HFFc6 (cell line): ENCODE results near the gene GPR183. TPM values are rescaled to one million over a fixed set of nuclear protein-coding genes. Genes with fewer than 3 reads are reported as not detected.
A peak's percentile ranks its signal among the peaks of the same experiment; 100 is the strongest.

ENCODE experiments used
- DNase-seq: peaks from one replicate; pipeline ENCODE4 v3.0.0-alpha.2; 2018
- H3K27ac Mint-ChIP-seq: 2 replicates; pipeline ENCODE4 v1.8.0; 2020; ENCODE audit warnings: mild to moderate bottlenecking, mixed read lengths
- H3K27me3 Mint-ChIP-seq: 2 replicates; pipeline ENCODE4 v1.8.0; 2021; ENCODE audit warnings: mild to moderate bottlenecking, moderate library complexity, mixed read lengths; ENCODE audit not compliant: insufficient read depth
- H3K36me3 Mint-ChIP-seq: 2 replicates; pipeline ENCODE4 v1.8.0; 2021; ENCODE audit warnings: low read depth, mixed read lengths
- H3K4me1 Mint-ChIP-seq: 2 replicates; pipeline ENCODE4 v1.8.0; 2020; ENCODE audit warnings: low read depth, mixed read lengths
- H3K4me3 Mint-ChIP-seq: 2 replicates; pipeline ENCODE4 v1.8.0; 2020; ENCODE audit warnings: mild to moderate bottlenecking, moderate library complexity, mixed read lengths
- H3K9me3 Mint-ChIP-seq: 2 replicates; pipeline ENCODE4 v1.8.0; 2020; ENCODE audit warnings: mild to moderate bottlenecking, mixed read lengths
- CTCF ChIP-seq: fragments of 200-600 bp; sonication (generic); IDR thresholded peaks from 2 replicates; pipeline ENCODE4 v1.5.0; 2021; ENCODE audit warnings: antibody characterized with exemption, mild to moderate bottlenecking
- total RNA-seq, 6 experiments: library from RNA; stranded (reverse); fragmentation: NEBNext Ultra II Directional; extraction: Animal tissue kit (Norgen Biotek cat#: 25700); gene quantifications; 2 replicates in 1 of 6; 3 replicates in 5 of 6; pipeline ENCODE4 v1.2.3, GENCODE V29; 2021

GPR183 gene
- total RNA-seq, 6 experiments from 2014 or later = 0.17 TPM; not detected in 5

- Mint-ChIP-seq H3K36me3 (peaks cover 25% of the 10 kb centered on the region), H3K27ac (peak overlapping the region; percentile 83), H3K27me3 (0 out of 2 replicates have a peak, but pooled peaks cover 2% of the 10 kb centered on the region), H3K4me1 (peaks cover 83% of the 10 kb centered on the region), H3K9me3 (no peaks in the 10 kb centered on the region), H3K4me3 (peak overlapping the region; percentile 73)
- peak; percentile 87 for DNase-seq
- no peak for TF ChIP-seq CTCF
Measured at GRCh38 chr13:99312493-99312883, 5.3 kb upstream of the GPR183 start.

GRCh38 chr13:99311748-99312492, 4.7 kb upstream of the GPR183 start:
- H3K9me3 Mint-ChIP-seq = no peaks in the 10 kb centered on the region
- no peak for TF ChIP-seq CTCF
- H3K4me3 Mint-ChIP-seq = no peak overlapping the region; the same call in 1 of the 2 replicates
- H3K36me3 Mint-ChIP-seq = peaks cover 25% of the 10 kb centered on the region
- no peak for DNase-seq
- H3K27ac Mint-ChIP-seq = peak overlapping the region; percentile 83; the same call in 1 of the 2 replicates
- H3K4me1 Mint-ChIP-seq = peaks cover 89% of the 10 kb centered on the region
- 0 out of 2 replicates have a peak, but pooled peaks cover 2% of the 10 kb centered on the region for H3K27me3 Mint-ChIP-seq

- peak overlapping the region; percentile 46 for H3K4me3 Mint-ChIP-seq
- no peak for TF ChIP-seq CTCF
- peak overlapping the region; percentile 87 for H3K27ac Mint-ChIP-seq
- H3K4me1 Mint-ChIP-seq = peaks cover 89% of the 10 kb centered on the region
- peak; percentile 45 for DNase-seq
- H3K9me3 Mint-ChIP-seq = no peaks in the 10 kb centered on the region
- peaks cover 19% of the 10 kb centered on the region for H3K36me3 Mint-ChIP-seq
- H3K27me3 Mint-ChIP-seq = 0 out of 2 replicates have a peak, but pooled peaks cover 2% of the 10 kb centered on the region
Measured at GRCh38 chr13:99311137-99311536, 3.9 kb upstream of the GPR183 start.

- no peaks in the 10 kb centered on the region for H3K9me3 Mint-ChIP-seq
- peak; percentile 93 for DNase-seq
- peaks cover 89% of the 10 kb centered on the region for H3K4me1 Mint-ChIP-seq
- peak overlapping the region; percentile 87 for H3K27ac Mint-ChIP-seq
- peak overlapping the region; percentile 46; the same call in 1 of the 2 replicates for H3K4me3 Mint-ChIP-seq
- H3K36me3 Mint-ChIP-seq = peaks cover 17% of the 10 kb centered on the region
- no peak for TF ChIP-seq CTCF
- 0 out of 2 replicates have a peak, but pooled peaks cover 2% of the 10 kb centered on the region for H3K27me3 Mint-ChIP-seq
Measured at GRCh38 chr13:99310382-99311031, 3.3 kb upstream of the GPR183 start.

- no peak for TF ChIP-seq CTCF
- Mint-ChIP-seq H3K4me3 (peak overlapping the region; percentile 76), H3K9me3 (no peaks in the 10 kb centered on the region), H3K27ac (peak overlapping the region; percentile 93), H3K27me3 (no peaks in the 10 kb centered on the region; the same call in 1 of the 2 replicates), H3K4me1 (peaks cover 73% of the 10 kb centered on the region), H3K36me3 (peaks cover 9% of the 10 kb centered on the region)
- peak; percentile 55 for DNase-seq
Measured at GRCh38 chr13:99308471-99309087, 1.4 kb upstream of the GPR183 start.
